K562 (cell line): ENCODE measurements around the gene DDX5. TPM values are rescaled to one million over a fixed set of nuclear protein-coding genes. Genes with fewer than 3 reads are reported as not detected.

Experiments used
- BCOR ChIP-seq: fragments of 450-650 bp; IDR thresholded peaks from 2 replicates; pipeline ENCODE4 v1.6.1; 2016
- BRF1 ChIP-seq: IDR thresholded peaks from 3 replicates; pipeline ENCODE4 v1.6.1; 2011; ENCODE audit warnings: borderline replicate concordance, mild to moderate bottlenecking; ENCODE audit not compliant: insufficient read length; ENCODE audit errors: extremely low read depth
- C11orf30 ChIP-seq: fragments of 450-650 bp; IDR thresholded peaks from 2 replicates; pipeline ENCODE4 v1.6.1; 2016; ENCODE audit warnings: low read depth, mild to moderate bottlenecking
- CC2D1A ChIP-seq: fragments of 450-650 bp; IDR thresholded peaks from 2 replicates; pipeline ENCODE4 v1.6.1; 2017; ENCODE audit warnings: mild to moderate bottlenecking
- FOS ChIP-seq: IDR thresholded peaks from 3 replicates; pipeline ENCODE4 v1.6.1; 2011; ENCODE audit not compliant: insufficient read length; ENCODE audit errors: extremely low read depth
- FOXK2 ChIP-seq, 2 experiments: fragments of 450-650 bp; IDR thresholded peaks in 1 of 2; conservative IDR thresholded peaks in 1 of 2; 2 replicates each; pipeline ENCODE4 v1.6.1; 2016; ENCODE audit warnings: low read depth in 2 of 2, mild to moderate bottlenecking in 1 of 2
- HNRNPL ChIP-seq: fragments of 200-400 bp; formaldehyde crosslinking; IDR thresholded peaks from 2 replicates; pipeline ENCODE4 v1.6.1; 2017; ENCODE audit warnings: low read depth, mild to moderate bottlenecking, low read length
- MYBL2 ChIP-seq, 2 experiments: fragments of 450-650 bp in 1 of 2; sonication (generic) in 1 of 2; formaldehyde crosslinking in 1 of 2; IDR thresholded peaks; 2 replicates each; pipeline versions ENCODE4 v1.6.1 to v1.8.1; 2017 to 2022; ENCODE audit warnings: borderline replicate concordance in 1 of 2, inconsistent platforms in 1 of 2, low read depth in 1 of 2, mild to moderate bottlenecking in 1 of 2, missing genetic modification reagents in 1 of 2, moderate library complexity in 1 of 2
- POLR2A ChIP-seq: fragments of 450-650 bp; conservative IDR thresholded peaks from 2 replicates; pipeline ENCODE4 v1.6.1; 2016
- POLR2AphosphoS5 ChIP-seq: IDR thresholded peaks from 2 replicates; pipeline ENCODE4 v1.6.1; 2011; ENCODE audit warnings: mild to moderate bottlenecking, low read depth, low read length, moderate library complexity; ENCODE audit not compliant: control insufficient read depth, insufficient read depth
- PURB ChIP-seq: sonication (generic); formaldehyde crosslinking; IDR thresholded peaks from 2 replicates; pipeline ENCODE4 v1.9.0; 2021; ENCODE audit warnings: low read depth, mild to moderate bottlenecking, missing genetic modification reagents
- ZBTB7A ChIP-seq: IDR thresholded peaks from 2 replicates; pipeline ENCODE4 v1.6.1; 2011; ENCODE audit warnings: low read depth, mild to moderate bottlenecking, low read length, moderate library complexity, borderline replicate concordance; ENCODE audit not compliant: control insufficient read depth
- ZBTB8A ChIP-seq: fragments of 450-650 bp; IDR thresholded peaks from 2 replicates; pipeline ENCODE4 v1.6.1; 2018; ENCODE audit warnings: mild to moderate bottlenecking, moderate library complexity; ENCODE audit not compliant: partially characterized antibody
- ZC3H4 ChIP-seq: sonication (generic); formaldehyde crosslinking; IDR thresholded peaks from 2 replicates; pipeline ENCODE4 v1.9.0; 2021; ENCODE audit warnings: missing genetic modification reagents, borderline replicate concordance
- ZEB2 ChIP-seq: fragments of 450-650 bp; IDR thresholded peaks from 2 replicates; pipeline ENCODE4 v1.6.1; 2016
- ZKSCAN8 ChIP-seq: fragments of 200-800 bp; sonication (Bioruptor generic); IDR thresholded peaks from 2 replicates; pipeline ENCODE4 v1.6.1; 2016; ENCODE audit warnings: missing genetic modification characterization, missing compliant biosample characterization
- ZNF121 ChIP-seq: sonication (generic); formaldehyde crosslinking; conservative IDR thresholded peaks from 2 replicates; pipeline ENCODE4 v1.8.0; 2022; ENCODE audit warnings: missing genetic modification reagents
- ZNF384 ChIP-seq: IDR thresholded peaks from 2 replicates; pipeline ENCODE4 v1.6.1; 2012; ENCODE audit warnings: low read depth, low read length, improper control_type of control experiment
- polyA plus RNA-seq, 8 experiments: library from polyadenylated mRNA; depleted of rRNA in 4 of 8; stranded (reverse) in 5 of 8; unstranded in 3 of 8; fragments of >200 nt; fragmentation: Nextera tagmentation in 2 of 8; fragmentation: Illumina TruSeq in 1 of 8; extraction: Ambion mirVana in 2 of 8; extraction: Trizol in 1 of 8; gene quantifications; 2 replicates each; pipeline versions ENCODE4 v1.2.1 to v1.2.3, GENCODE V29; 2011 to 2014; ENCODE audit warnings: inconsistent platforms in 1 of 8, missing spikeins in 1 of 8
- total RNA-seq, 7 experiments: library from RNA; depleted of rRNA in 6 of 7; stranded (reverse); fragments of >200 nt in 6 of 7; fragmentation: Illumina TruSeq in 2 of 7; extraction: Trizol in 2 of 7; gene quantifications; 2 replicates each; pipeline versions ENCODE4 v1.2.1 to v1.2.3, GENCODE V29; 2011 to 2021; ENCODE audit warnings: low replicate concordance in 1 of 7
- TF ChIP-seq, protein P1 (sequence below), 3 experiments: fragments of 200-800 bp in 1 of 3; sonication (Bioruptor generic) in 1 of 3; sonication (generic) in 1 of 3; formaldehyde crosslinking in 1 of 3; IDR thresholded peaks; 2 replicates each; pipeline versions ENCODE4 v1.6.1 to v1.8.0; 2016 to 2022; ENCODE audit warnings: mild to moderate bottlenecking in 2 of 3, missing compliant biosample characterization in 2 of 3, missing genetic modification characterization in 2 of 3, missing genetic modification reagents in 1 of 3
- TF ChIP-seq, protein P2 (sequence below): IDR thresholded peaks from 2 replicates; pipeline ENCODE4 v1.6.1; 2014; ENCODE audit warnings: antibody characterized with exemption
- TF ChIP-seq, protein P3 (sequence below): IDR thresholded peaks from 2 replicates; pipeline ENCODE4 v1.6.1; 2016; ENCODE audit warnings: missing genetic modification characterization, missing compliant biosample characterization
- TF ChIP-seq, protein P4 (sequence below), 2 experiments: fragments of 450-650 bp; conservative IDR thresholded peaks; 2 replicates each; pipeline ENCODE4 v1.6.1; 2017; ENCODE audit warnings: mild to moderate bottlenecking in 2 of 2, moderate library complexity in 2 of 2

Gene DDX5
- total and polyA plus RNA-seq, 9 of the 15 experiments (the other 6 are each of a cell fraction or from before 2014, with no cell fraction given), result 306 to 1,639 (median 604) TPM

DNA sequence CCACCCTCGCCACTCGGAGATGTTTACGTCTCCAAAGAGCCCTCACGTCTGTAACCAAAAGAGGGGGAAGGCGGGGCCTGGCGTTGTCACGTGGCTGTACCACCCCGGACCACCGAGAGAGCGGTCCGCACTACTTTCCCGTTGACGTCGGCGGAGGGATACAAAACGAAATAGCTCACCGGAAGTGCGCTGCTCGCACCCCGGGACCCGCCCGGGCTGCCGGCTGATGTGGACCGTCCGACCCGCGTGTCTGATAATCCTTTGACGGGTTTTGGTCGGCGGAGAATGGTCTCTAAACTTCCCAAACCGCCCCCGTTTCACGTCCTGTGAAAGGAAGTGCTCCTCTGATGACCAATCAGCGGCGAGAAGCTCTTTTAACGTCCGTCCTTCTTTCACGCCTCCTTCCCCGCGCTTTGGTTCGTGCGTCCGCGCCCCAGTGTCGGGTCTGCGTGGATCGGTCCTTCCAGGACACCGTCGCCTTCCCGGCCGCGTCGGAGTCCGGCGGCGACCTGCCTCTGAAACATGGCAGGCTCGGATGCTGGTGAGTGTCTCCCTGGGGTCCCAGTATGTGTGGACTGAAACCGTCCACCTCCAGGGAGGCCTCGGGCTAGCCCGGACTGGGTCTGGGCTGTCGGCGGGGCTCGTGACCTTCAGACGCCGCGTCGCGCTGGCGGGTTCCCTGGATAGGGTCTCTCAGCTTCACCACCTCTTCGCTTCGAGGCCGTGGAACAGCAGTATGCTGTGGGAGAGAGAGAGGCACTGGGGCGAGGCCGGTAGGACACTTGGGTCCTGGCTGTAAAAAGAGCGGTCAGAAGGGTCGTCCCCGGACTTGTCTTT, 705 bp upstream of the DDX5 start, which contains the start of gene CEP95 (continued):
- peak; percentile 84 to 92 for TF ChIP-seq FOXK2 (conservative IDR thresholded peaks at IDR 0.05 in 1 of 2, IDR thresholded peaks at IDR 0.05 in 1 of 2; ENCODE audit: low read depth in 2 of 2)
- TF ChIP-seq ZC3H4 (CRISPR knock-in tag), result peak; percentile 54; the same call in 1 of the 2 replicates
- peak; percentile 69 for TF ChIP-seq MYBL2 (IDR thresholded peaks at IDR 0.05; ENCODE audit: low read depth)
- TF ChIP-seq MYBL2 (CRISPR knock-in tag; IDR thresholded peaks at IDR 0.05; ENCODE audit: borderline replicate concordance), result no peak
- no peak for TF ChIP-seq ZBTB8A
- TF ChIP-seq, protein P1, sequence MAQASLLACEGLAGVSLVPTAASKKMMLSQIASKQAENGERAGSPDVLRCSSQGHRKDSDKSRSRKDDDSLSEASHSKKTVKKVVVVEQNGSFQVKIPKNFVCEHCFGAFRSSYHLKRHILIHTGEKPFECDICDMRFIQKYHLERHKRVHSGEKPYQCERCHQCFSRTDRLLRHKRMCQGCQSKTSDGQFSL (CRISPR knock-in tag; IDR thresholded peaks at IDR 0.05), result peak; percentile 27; the same call in 1 of the 2 replicates
- TF ChIP-seq, protein P1 (tag; IDR thresholded peaks at IDR 0.05), result no peak
- no peak for TF ChIP-seq ZNF121
- TF ChIP-seq, protein P2, sequence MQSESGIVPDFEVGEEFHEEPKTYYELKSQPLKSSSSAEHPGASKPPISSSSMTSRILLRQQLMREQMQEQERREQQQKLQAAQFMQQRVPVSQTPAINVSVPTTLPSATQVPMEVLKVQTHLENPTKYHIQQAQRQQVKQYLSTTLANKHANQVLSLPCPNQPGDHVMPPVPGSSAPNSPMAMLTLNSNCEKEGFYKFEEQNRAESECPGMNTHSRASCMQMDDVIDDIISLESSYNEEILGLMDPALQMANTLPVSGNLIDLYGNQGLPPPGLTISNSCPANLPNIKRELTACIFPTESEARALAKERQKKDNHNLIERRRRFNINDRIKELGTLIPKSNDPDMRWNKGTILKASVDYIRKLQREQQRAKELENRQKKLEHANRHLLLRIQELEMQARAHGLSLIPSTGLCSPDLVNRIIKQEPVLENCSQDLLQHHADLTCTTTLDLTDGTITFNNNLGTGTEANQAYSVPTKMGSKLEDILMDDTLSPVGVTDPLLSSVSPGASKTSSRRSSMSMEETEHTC, result peak; percentile 52; the same call in 1 of the 2 replicates
- TF ChIP-seq ZNF384, result no peak
- TF ChIP-seq CC2D1A, result peak; percentile 100
- TF ChIP-seq ZEB2, result no peak
- TF ChIP-seq, protein P3, sequence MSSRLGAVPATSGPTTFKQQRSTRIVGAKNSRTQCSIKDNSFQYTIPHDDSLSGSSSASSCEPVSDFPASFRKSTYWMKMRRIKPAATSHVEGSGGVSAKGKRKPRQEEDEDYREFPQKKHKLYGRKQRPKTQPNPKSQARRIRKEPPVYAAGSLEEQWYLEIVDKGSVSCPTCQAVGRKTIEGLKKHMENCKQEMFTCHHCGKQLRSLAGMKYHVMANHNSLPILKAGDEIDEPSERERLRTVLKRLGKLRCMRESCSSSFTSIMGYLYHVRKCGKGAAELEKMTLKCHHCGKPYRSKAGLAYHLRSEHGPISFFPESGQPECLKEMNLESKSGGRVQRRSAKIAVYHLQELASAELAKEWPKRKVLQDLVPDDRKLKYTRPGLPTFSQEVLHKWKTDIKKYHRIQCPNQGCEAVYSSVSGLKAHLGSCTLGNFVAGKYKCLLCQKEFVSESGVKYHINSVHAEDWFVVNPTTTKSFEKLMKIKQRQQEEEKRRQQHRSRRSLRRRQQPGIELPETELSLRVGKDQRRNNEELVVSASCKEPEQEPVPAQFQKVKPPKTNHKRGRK (tag), result no peak
- TF ChIP-seq POLR2AphosphoS5, result peak; percentile 44
- TF ChIP-seq ZKSCAN8 (CRISPR knock-in tag), result no peak
- no peak for TF ChIP-seq HNRNPL
- TF ChIP-seq, protein P4, sequence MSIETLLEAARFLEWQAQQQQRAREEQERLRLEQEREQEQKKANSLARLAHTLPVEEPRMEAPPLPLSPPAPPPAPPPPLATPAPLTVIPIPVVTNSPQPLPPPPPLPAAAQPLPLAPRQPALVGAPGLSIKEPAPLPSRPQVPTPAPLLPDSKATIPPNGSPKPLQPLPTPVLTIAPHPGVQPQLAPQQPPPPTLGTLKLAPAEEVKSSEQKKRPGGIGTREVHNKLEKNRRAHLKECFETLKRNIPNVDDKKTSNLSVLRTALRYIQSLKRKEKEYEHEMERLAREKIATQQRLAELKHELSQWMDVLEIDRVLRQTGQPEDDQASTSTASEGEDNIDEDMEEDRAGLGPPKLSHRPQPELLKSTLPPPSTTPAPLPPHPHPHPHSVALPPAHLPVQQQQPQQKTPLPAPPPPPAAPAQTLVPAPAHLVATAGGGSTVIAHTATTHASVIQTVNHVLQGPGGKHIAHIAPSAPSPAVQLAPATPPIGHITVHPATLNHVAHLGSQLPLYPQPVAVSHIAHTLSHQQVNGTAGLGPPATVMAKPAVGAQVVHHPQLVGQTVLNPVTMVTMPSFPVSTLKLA (conservative IDR thresholded peaks at IDR 0.05), result peak; percentile 95 to 97
- TF ChIP-seq ZBTB7A, result peak; percentile 88; the same call in 1 of the 2 replicates
- TF ChIP-seq BCOR, result peak; percentile 11; the same call in 1 of the 2 replicates
- TF ChIP-seq C11orf30, result peak; percentile 52
- peak; percentile 72 for TF ChIP-seq POLR2A
- TF ChIP-seq FOS, result no peak
- TF ChIP-seq BRF1, result no peak
- TF ChIP-seq PURB (CRISPR knock-in tag), result no peak
